Tibial nerve (tissue), 4 donors: ENCODE results near the gene CACNG8. TPM values are rescaled to one million over a fixed set of nuclear protein-coding genes. Genes with fewer than 3 reads are reported as not detected.

Experiments
- DNase-seq, 2 donors: peaks; one replicate each; pipeline ENCODE4 v3.0.0-alpha.2; 2019; ENCODE audit warnings: low spot score in 2 of 2
- H3K27ac ChIP-seq, 4 donors: fragments of 200-600 bp; sonication (generic) in 3 of 4; one replicate each; pipeline ENCODE4 v1.5.1; 2017 to 2019; ENCODE audit warnings: mild to moderate bottlenecking in 1 of 4
- H3K27me3 ChIP-seq, 2 donors: fragments of 200-600 bp; sonication (generic) in 1 of 2; one replicate each; pipeline versions ENCODE4 v1.5.1 to v1.6.0; 2017 to 2019
- H3K36me3 ChIP-seq, 3 donors: fragments of 200-600 bp; sonication (generic); one replicate each; pipeline ENCODE4 v1.5.1; 2018 to 2019
- H3K4me1 ChIP-seq, 4 donors: fragments of 200-600 bp; sonication (generic) in 3 of 4; one replicate each; pipeline ENCODE4 v1.5.1; 2017 to 2019
- H3K4me3 ChIP-seq, 4 donors: fragments of 200-600 bp; sonication (generic) in 3 of 4; one replicate each; pipeline ENCODE4 v1.5.1; 2017 to 2019; ENCODE audit warnings: mild to moderate bottlenecking in 1 of 4, moderate library complexity in 1 of 4
- H3K9me3 ChIP-seq, 4 donors: fragments of 200-600 bp; sonication (generic) in 3 of 4; one replicate each; pipeline ENCODE4 v1.5.1; 2017 to 2019
- CTCF ChIP-seq, 5 experiments: fragments of 200-600 bp in 3 of 5; fragments of 450-650 bp in 2 of 5; sonication (generic) in 3 of 5; IDR thresholded peaks; one replicate each; pipeline ENCODE4 v1.5.1; 2016 to 2019; ENCODE audit warnings: antibody characterized with exemption in 5 of 5, mild to moderate bottlenecking in 3 of 5, moderate library complexity in 2 of 5
- EP300 ChIP-seq, 2 donors: sonication (generic); formaldehyde crosslinking; IDR thresholded peaks; one replicate each; pipeline ENCODE4 v1.6.1; 2017; ENCODE audit warnings: antibody characterized with exemption in 2 of 2, mild to moderate bottlenecking in 1 of 2
- POLR2A ChIP-seq, 2 donors: fragments of 450-650 bp; IDR thresholded peaks; one replicate each; pipeline ENCODE4 v1.6.1; 2017; ENCODE audit warnings: antibody characterized with exemption in 2 of 2, mild to moderate bottlenecking in 2 of 2, moderate library complexity in 2 of 2
- WGBS, 2 donors: methylation state at CpG; one replicate each; pipeline ENCODE4 v1.1.5; 2018; 5-methylcytosine and 5-hydroxymethylcytosine counted together
- total RNA-seq, 4 donors: library from RNA; depleted of rRNA; stranded (reverse); fragments of >200 nt; gene quantifications; one replicate each; pipeline ENCODE4 v1.1.0, GENCODE V29; 2016

CACNG8 gene
- total RNA-seq, 4 donors from 2014 or later = not detected

GRCh38 chr19:53960886-53961285 lies 1.9 kb upstream of the CACNG8 start:
- peaks cover 0 to 82% of the 10 kb centered on the region in 2 donors for H3K27me3 ChIP-seq
- 5 to 6% methylated on average over 8 of the region's 8 CpGs for WGBS, 2 donors
- no peak for DNase-seq
- H3K36me3 ChIP-seq = no peaks in the 10 kb centered on the region
- TF ChIP-seq CTCF (IDR thresholded peaks at IDR 0.05) (no peak), EP300 (IDR thresholded peaks at IDR 0.05) (no peak), POLR2A (IDR thresholded peaks at IDR 0.05) (no peak)
- no peaks in the 10 kb centered on the region for H3K4me1 ChIP-seq
- H3K27ac ChIP-seq = no peak overlapping the region
- H3K4me3 ChIP-seq = no peak overlapping the region
- no peaks in the 10 kb centered on the region for H3K9me3 ChIP-seq

GRCh38 chr19:53961523-53962356 lies 997 bp upstream of the CACNG8 start:
- TF ChIP-seq POLR2A (IDR thresholded peaks at IDR 0.05) = no peak
- no peak for TF ChIP-seq CTCF (IDR thresholded peaks at IDR 0.05)
- TF ChIP-seq EP300 (IDR thresholded peaks at IDR 0.05) = no peak
- no peak overlapping the region for H3K4me3 ChIP-seq

GRCh38 chr19:53965091-53965490 lies 2.4 kb downstream of the CACNG8 start:
- 64 to 65% methylated on average over 11 of the region's 11 CpGs for WGBS, 2 donors
- Histone ChIP-seq H3K27me3 (peaks cover 0 to 51% of the 10 kb centered on the region in 2 donors), H3K27ac (no peak overlapping the region), H3K36me3 (no peaks in the 10 kb centered on the region), H3K4me3 (no peak overlapping the region), H3K4me1 (no peaks in the 10 kb centered on the region), H3K9me3 (no peaks in the 10 kb centered on the region)
- TF ChIP-seq POLR2A (IDR thresholded peaks at IDR 0.05) = no peak
- TF ChIP-seq EP300 (IDR thresholded peaks at IDR 0.05) = no peak
- TF ChIP-seq CTCF (IDR thresholded peaks at IDR 0.05) = no peak
- no peak for DNase-seq

More at GRCh38 chr19:53961523-53962356, 997 bp upstream of the CACNG8 start:
- no peaks in the 10 kb centered on the region for H3K9me3 ChIP-seq
- WGBS, 2 donors = 2 to 4% methylated on average over 24 to 30 of the region's 32 CpGs
- H3K36me3 ChIP-seq = no peaks in the 10 kb centered on the region
- no peak for DNase-seq
- H3K27ac ChIP-seq = no peak overlapping the region
- H3K27me3 ChIP-seq = peaks cover 0 to 82% of the 10 kb centered on the region in 2 donors
- H3K4me1 ChIP-seq = no peaks in the 10 kb centered on the region

DNA sequence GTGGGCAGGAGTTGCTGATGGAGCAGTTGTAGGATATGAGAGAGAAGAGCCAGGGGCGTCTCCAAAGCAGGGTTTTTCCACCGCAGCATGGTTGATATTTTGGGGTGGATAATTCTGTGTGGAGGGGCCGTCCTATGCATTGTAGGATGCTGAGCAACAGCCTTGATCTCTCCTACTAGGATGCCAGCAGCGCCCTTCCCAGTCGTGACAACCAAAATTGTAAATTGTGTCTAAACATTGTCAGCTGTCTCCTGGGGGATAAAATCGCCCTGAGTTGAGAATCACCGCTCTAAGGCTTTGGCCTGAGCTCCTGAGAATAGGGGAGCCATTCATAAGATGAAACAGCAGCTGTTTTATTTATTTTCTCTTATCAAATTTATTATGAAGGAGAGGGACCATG lies 4.2 kb downstream of the CACNG8 start:
- Histone ChIP-seq H3K9me3 (no peaks in the 10 kb centered on the region), H3K4me3 (no peak overlapping the region), H3K27me3 (peaks cover 0 to 33% of the 10 kb centered on the region in 2 donors), H3K27ac (no peak overlapping the region), H3K4me1 (no peaks in the 10 kb centered on the region), H3K36me3 (no peaks in the 10 kb centered on the region)
- TF ChIP-seq EP300 (IDR thresholded peaks at IDR 0.05) (no peak), POLR2A (IDR thresholded peaks at IDR 0.05) (no peak), CTCF (IDR thresholded peaks at IDR 0.05) (no peak)
- 53 to 64% methylated on average over 7 of the region's 7 CpGs for whole genome bisulfite sequencing, 2 donors
- DNase-seq = no peak

GRCh38 chr19:53969366-53969765 lies 6.6 kb downstream of the CACNG8 start:
- Histone ChIP-seq H3K27me3 (peaks cover 0 to 11% of the 10 kb centered on the region in 2 donors), H3K4me1 (no peaks in the 10 kb centered on the region), H3K27ac (no peak overlapping the region), H3K9me3 (no peaks in the 10 kb centered on the region), H3K36me3 (no peaks in the 10 kb centered on the region), H3K4me3 (no peak overlapping the region)
- TF ChIP-seq EP300 (IDR thresholded peaks at IDR 0.05) (no peak), POLR2A (IDR thresholded peaks at IDR 0.05) (no peak), CTCF (IDR thresholded peaks at IDR 0.05) (no peak)
- no peak for DNase-seq
- WGBS, 2 donors = 86 to 94% methylated on average over 4 to 6 of the region's 6 CpGs
